Lung (tissue), 12 donors: ENCODE measurements around the gene ZCCHC24. TPM values are rescaled to one million over a fixed set of nuclear protein-coding genes. Genes with fewer than 3 reads are reported as not detected.
A peak's percentile ranks its signal among the peaks of the same experiment; 100 is the strongest.

Source experiments
- ATAC-seq: fragments of 200-7000 bp; cut with Tn5 transposase; one replicate; pipeline ENCODE4 v1.9.1; 2020; ENCODE audit warnings: moderate number of reproducible peaks; ENCODE audit not compliant: insufficient read depth, low FRiP score
- DNase-seq, 3 donors: peaks; one replicate each; pipeline ENCODE4 v3.0.0-alpha.2; 2013 to 2017
- H3K27ac ChIP-seq, 2 donors: one replicate each; pipeline ENCODE4 v1.5.1; 2013; ENCODE audit warnings: mild to moderate bottlenecking in 2 of 2, moderate library complexity in 2 of 2, control low read depth in 1 of 2, inconsistent platforms in 1 of 2, low read depth in 1 of 2, low read length in 1 of 2
- H3K27me3 ChIP-seq, 3 donors: one replicate each; pipeline ENCODE4 v1.5.1; 2013; ENCODE audit warnings: low read length in 2 of 3; ENCODE audit not compliant: control insufficient read depth in 3 of 3, insufficient read depth in 3 of 3
- H3K36me3 ChIP-seq, 4 donors: one replicate each; pipeline ENCODE4 v1.5.1; 2013; ENCODE audit warnings: low read length in 4 of 4, mild to moderate bottlenecking in 1 of 4, moderate library complexity in 1 of 4; ENCODE audit not compliant: control insufficient read depth in 4 of 4, insufficient read depth in 4 of 4
- H3K4me1 ChIP-seq, 5 donors: one replicate each; pipeline ENCODE4 v1.5.1; 2013; ENCODE audit warnings: low read length in 5 of 5, mild to moderate bottlenecking in 2 of 5, moderate library complexity in 1 of 5; ENCODE audit not compliant: control insufficient read depth in 5 of 5, insufficient read depth in 5 of 5
- H3K4me3 ChIP-seq: one replicate; pipeline ENCODE4 v1.5.1; 2013; ENCODE audit warnings: mild to moderate bottlenecking, control low read depth, moderate library complexity
- H3K9ac ChIP-seq, 2 donors: one replicate each; pipeline ENCODE4 v1.5.1; 2013; ENCODE audit warnings: low read length in 2 of 2, control low read depth in 1 of 2; ENCODE audit not compliant: insufficient read depth in 1 of 2
- H3K9me3 ChIP-seq, 4 donors: one replicate each; pipeline ENCODE4 v1.5.1; 2013; ENCODE audit warnings: low read length in 3 of 4, mild to moderate bottlenecking in 1 of 4, moderate library complexity in 1 of 4; ENCODE audit not compliant: control insufficient read depth in 4 of 4, insufficient read depth in 3 of 4
- CTCF ChIP-seq: IDR thresholded peaks from 2 replicates; pipeline ENCODE4 v1.5.1; 2012; ENCODE audit warnings: mild to moderate bottlenecking; ENCODE audit errors: control extremely low read depth, extremely low read depth
- WGBS, 2 donors: extraction: QIAGEN DNeasy Blood & Tissue Kit; methylation state at CpG; one replicate each; pipeline ENCODE4 v1.1.7; 2013; 5-methylcytosine and 5-hydroxymethylcytosine counted together
- polyA plus RNA-seq, 2 donors: library from polyadenylated mRNA; stranded (reverse); fragments of 200-250 nt; gene quantifications; one replicate each; pipeline ENCODE4 v1.2.1, GENCODE V29; 2013
- total RNA-seq, 2 donors: library from RNA; depleted of rRNA in 1 of 2; stranded (reverse); fragments of >200 nt in 1 of 2; gene quantifications; one replicate each; pipeline ENCODE4 v1.2.1, GENCODE V29; 2014 to 2021
- donor health status: control.
- donor health status: control.
- donor health status: Bipolar disorder and iron deficiency.
- donor health status: healthy.
- donor health status: DM: yes; HTN: yes; CAD: no.

Gene ZCCHC24
- total and polyA plus RNA-seq, 4 donors = 10.4 to 33.5 (median 13.5) TPM

GRCh38 chr10:79349766-79350406 is 95.5 kb downstream of the ZCCHC24 start:
- no peak for DNase-seq
- TF ChIP-seq CTCF = no peak
- peaks cover 0 to 20% (median 6%) of the 10 kb centered on the region in 5 donors for H3K4me1 ChIP-seq
- H3K9ac ChIP-seq = no peak overlapping the region
- no peaks in the 10 kb centered on the region for H3K27me3 ChIP-seq
- no peak overlapping the region for H3K27ac ChIP-seq
- ATAC-seq = no peak
- WGBS, 2 donors = 78 to 85% methylated on average over 6 of the region's 6 CpGs
- H3K4me3 ChIP-seq = no peak overlapping the region
- peaks cover 18 to 46% (median 29%) of the 10 kb centered on the region in 4 donors for H3K36me3 ChIP-seq
- no peaks in the 10 kb centered on the region for H3K9me3 ChIP-seq

- Histone ChIP-seq H3K27ac (no peak overlapping the region), H3K36me3 (peaks cover 15 to 38% (median 27%) of the 10 kb centered on the region in 4 donors), H3K27me3 (no peaks in the 10 kb centered on the region), H3K9ac (no peak overlapping the region), H3K9me3 (no peaks in the 10 kb centered on the region), H3K4me3 (no peak overlapping the region), H3K4me1 (peaks cover 0 to 20% (median 6%) of the 10 kb centered on the region in 5 donors)
- DNase-seq (no peak), ATAC-seq (no peak)
- no peak for TF ChIP-seq CTCF
- WGBS, 2 donors = 80 to 89% methylated on average over 6 of the region's 6 CpGs
Observed at GRCh38 chr10:79349072-79349491, 96.3 kb downstream of the ZCCHC24 start.

- no peak for TF ChIP-seq CTCF
- peak overlapping the region; percentile 90 to 96 for H3K27ac ChIP-seq
- H3K4me3 ChIP-seq = peak overlapping the region; percentile 67
- peaks cover 0 to 20% (median 6%) of the 10 kb centered on the region in 5 donors for H3K4me1 ChIP-seq
- ATAC-seq (no peak), DNase-seq (no peak)
- H3K27me3 ChIP-seq = no peaks in the 10 kb centered on the region
- no peaks in the 10 kb centered on the region for H3K9me3 ChIP-seq
- WGBS, 2 donors = 64 to 73% methylated on average over 3 of the region's 3 CpGs
- H3K9ac ChIP-seq = peak overlapping the region; percentile 30 to 41
- peaks cover 11 to 34% (median 22%) of the 10 kb centered on the region in 4 donors for H3K36me3 ChIP-seq
Observed at GRCh38 chr10:79348640-79348988, 96.8 kb downstream of the ZCCHC24 start.
